8988T (cell line): ENCODE results near the gene GPER1.

Experiments used
- DNase-seq: peaks from one replicate; pipeline ENCODE4 v3.0.0; 2011

GPER1 gene

GRCh38 chr7:1091644-1092027 is 3.7 kb downstream of the GPER1 start:
- DNase-seq, result no peak

GRCh38 chr7:1092161-1092632 is 4.3 kb downstream of the GPER1 start:
- no peak for DNase-seq

GRCh38 chr7:1092806-1093501 is 5.0 kb downstream of the GPER1 start:
- DNase-seq, result no peak

- no peak for DNase-seq
Observed at GRCh38 chr7:1093502-1093843, 5.6 kb downstream of the GPER1 start.

GRCh38 chr7:1093916-1094508 is 6.1 kb downstream of the GPER1 start:
- no peak for DNase-seq

GRCh38 chr7:1094870-1095269 is 7.0 kb downstream of the GPER1 start:
- no peak for DNase-seq

GRCh38 chr7:1095621-1096155 is 7.8 kb downstream of the GPER1 start:
- no peak for DNase-seq

- DNase-seq, result no peak
Observed at GRCh38 chr7:1096156-1097119, 8.5 kb downstream of the GPER1 start.

- DNase-seq, result no peak
Observed at GRCh38 chr7:1097120-1097504, 9.2 kb downstream of the GPER1 start.

- no peak for DNase-seq
Observed at GRCh38 chr7:1098243-1099153, 10.6 kb downstream of the GPER1 start.

GRCh38 chr7:1099154-1099542 is 11.2 kb downstream of the GPER1 start:
- DNase-seq, result no peak

GRCh38 chr7:1099637-1100036 is 11.7 kb downstream of the GPER1 start:
- DNase-seq, result no peak

- DNase-seq, result no peak
Observed at GRCh38 chr7:1100386-1100785, 12.5 kb downstream of the GPER1 start.

GRCh38 chr7:1100834-1101562 is 13.1 kb downstream of the GPER1 start:
- DNase-seq, result no peak

GRCh38 chr7:1101563-1102431 is 13.9 kb downstream of the GPER1 start:
- DNase-seq, result no peak

- no peak for DNase-seq
Observed at GRCh38 chr7:1103009-1103788, 15.3 kb downstream of the GPER1 start.

GRCh38 chr7:1103789-1104515 is 16.0 kb downstream of the GPER1 start:
- no peak for DNase-seq

- DNase-seq, result no peak
Observed at GRCh38 chr7:1104516-1105179, 16.7 kb downstream of the GPER1 start.

- DNase-seq, result no peak
Observed at GRCh38 chr7:1105189-1105588, 17.3 kb downstream of the GPER1 start.
